ENCODE measurements around the gene CDX2.

GRCh38 chr13:27960362-27961226, 8.5 kb downstream of the CDX2 start:
- TF ChIP-seq CTCF (IDR thresholded peaks at IDR 0.05) (peak in 1 of 3 experiments; percentile 31), EP300 (IDR thresholded peaks at IDR 0.05) (no peak), POLR2AphosphoS5 (IDR thresholded peaks at IDR 0.05) (no peak)

Data from esophagus muscularis mucosa (tissue), 4 donors.